ENCODE results near the gene WDR44.

WDR44 gene

DNA sequence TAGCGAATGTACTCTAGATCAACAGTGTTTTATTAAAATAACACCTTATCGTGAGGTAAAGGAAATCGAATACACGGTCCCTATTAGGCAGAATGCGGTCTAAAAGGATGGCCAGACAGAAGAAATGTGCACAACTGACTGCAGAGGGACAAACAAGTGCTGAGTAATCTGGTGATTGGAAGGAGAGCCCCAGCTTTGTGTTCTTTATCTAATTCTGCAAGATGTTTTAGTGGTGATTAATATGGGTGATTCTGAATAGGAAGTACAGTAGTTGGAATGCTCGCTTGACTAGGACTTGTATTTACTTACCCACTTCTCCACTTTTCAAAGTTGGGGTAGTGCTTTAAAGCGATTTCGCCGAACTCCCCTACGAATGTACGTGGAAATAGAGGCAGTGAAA is 1.2 kb downstream of the WDR44 start:
- no peak for TF ChIP-seq CREB1 (IDR thresholded peaks at IDR 0.05; ENCODE audit: low read depth)

DNA sequence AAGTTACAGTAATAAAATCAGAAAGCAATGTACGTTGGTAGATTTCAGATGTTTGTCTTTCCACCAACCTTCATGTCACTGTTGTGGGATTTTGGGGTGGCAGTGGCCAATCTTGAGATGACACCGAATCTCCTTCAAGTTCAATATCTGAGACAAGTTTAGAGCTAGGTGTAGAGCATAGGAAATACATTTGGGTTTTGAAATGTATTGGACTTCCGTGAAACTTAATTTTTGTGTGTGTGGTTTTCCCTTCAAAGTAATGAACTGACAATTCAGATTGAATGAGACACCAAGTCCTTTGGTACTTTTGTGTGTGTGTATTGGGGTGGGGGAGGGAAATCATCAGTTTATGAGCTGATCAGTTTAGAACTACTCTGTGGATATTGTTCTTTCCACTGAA is 1.8 kb downstream of the WDR44 start:
- TF ChIP-seq EGR1 (IDR thresholded peaks at IDR 0.05) = no peak
- TF ChIP-seq YY1 (IDR thresholded peaks at IDR 0.05; ENCODE audit: low read depth) = no peak
- TF ChIP-seq, protein P1, sequence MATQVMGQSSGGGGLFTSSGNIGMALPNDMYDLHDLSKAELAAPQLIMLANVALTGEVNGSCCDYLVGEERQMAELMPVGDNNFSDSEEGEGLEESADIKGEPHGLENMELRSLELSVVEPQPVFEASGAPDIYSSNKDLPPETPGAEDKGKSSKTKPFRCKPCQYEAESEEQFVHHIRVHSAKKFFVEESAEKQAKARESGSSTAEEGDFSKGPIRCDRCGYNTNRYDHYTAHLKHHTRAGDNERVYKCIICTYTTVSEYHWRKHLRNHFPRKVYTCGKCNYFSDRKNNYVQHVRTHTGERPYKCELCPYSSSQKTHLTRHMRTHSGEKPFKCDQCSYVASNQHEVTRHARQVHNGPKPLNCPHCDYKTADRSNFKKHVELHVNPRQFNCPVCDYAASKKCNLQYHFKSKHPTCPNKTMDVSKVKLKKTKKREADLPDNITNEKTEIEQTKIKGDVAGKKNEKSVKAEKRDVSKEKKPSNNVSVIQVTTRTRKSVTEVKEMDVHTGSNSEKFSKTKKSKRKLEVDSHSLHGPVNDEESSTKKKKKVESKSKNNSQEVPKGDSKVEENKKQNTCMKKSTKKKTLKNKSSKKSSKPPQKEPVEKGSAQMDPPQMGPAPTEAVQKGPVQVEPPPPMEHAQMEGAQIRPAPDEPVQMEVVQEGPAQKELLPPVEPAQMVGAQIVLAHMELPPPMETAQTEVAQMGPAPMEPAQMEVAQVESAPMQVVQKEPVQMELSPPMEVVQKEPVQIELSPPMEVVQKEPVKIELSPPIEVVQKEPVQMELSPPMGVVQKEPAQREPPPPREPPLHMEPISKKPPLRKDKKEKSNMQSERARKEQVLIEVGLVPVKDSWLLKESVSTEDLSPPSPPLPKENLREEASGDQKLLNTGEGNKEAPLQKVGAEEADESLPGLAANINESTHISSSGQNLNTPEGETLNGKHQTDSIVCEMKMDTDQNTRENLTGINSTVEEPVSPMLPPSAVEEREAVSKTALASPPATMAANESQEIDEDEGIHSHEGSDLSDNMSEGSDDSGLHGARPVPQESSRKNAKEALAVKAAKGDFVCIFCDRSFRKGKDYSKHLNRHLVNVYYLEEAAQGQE (IDR thresholded peaks at IDR 0.05; ENCODE audit: low read depth) = no peak
- no peak for TF ChIP-seq EP300 (IDR thresholded peaks at IDR 0.05; ENCODE audit: borderline replicate concordance)
- no peak for TF ChIP-seq NFIC (IDR thresholded peaks at IDR 0.05)
- no peak for TF ChIP-seq CREB1 (IDR thresholded peaks at IDR 0.05; ENCODE audit: low read depth)

DNA sequence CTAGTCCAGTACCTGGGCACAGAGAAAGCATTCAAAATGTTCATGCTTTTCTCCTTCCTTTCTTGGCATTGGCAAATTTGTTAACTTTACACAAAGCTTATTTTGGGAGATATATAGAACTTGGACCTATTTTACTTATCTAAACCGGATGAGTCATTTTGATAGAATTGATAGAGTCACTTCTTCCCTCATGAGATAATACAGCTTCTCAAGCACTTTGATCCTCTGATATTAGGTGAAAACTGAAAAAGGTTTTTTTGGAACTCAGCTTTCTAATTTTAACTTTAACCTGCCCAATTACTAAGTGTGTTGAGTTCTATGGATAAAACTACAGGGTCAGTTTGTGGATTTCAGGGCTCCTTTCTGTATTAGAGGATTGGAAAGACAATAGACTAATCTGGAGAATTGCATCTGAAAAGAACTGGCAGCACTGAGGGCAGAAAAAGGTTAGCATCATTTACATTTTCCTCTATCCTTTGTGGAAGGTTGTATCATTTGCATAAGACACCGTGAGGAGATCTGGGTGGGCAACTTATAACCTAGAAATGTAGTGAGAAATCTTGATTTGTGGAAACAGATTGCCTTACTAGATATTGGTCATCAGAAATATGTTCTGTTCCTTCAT is 2.4 kb downstream of the WDR44 start:
- TF ChIP-seq FOXM1 (IDR thresholded peaks at IDR 0.05; ENCODE audit: borderline replicate concordance, low read depth) = no peak
- TF ChIP-seq EP300 (IDR thresholded peaks at IDR 0.05; ENCODE audit: borderline replicate concordance) = no peak
- TF ChIP-seq ZBTB7A (IDR thresholded peaks at IDR 0.05; ENCODE audit: low read depth) = no peak
- TF ChIP-seq TAF1 (IDR thresholded peaks at IDR 0.05; ENCODE audit: low read depth) = no peak
- no peak for TF ChIP-seq TEAD4 (IDR thresholded peaks at IDR 0.05)
- TF ChIP-seq CEBPB (IDR thresholded peaks at IDR 0.05) = no peak
- no peak for TF ChIP-seq RAD21 (IDR thresholded peaks at IDR 0.05; ENCODE audit: low read depth)
- no peak for TF ChIP-seq TCF12 (IDR thresholded peaks at IDR 0.05; ENCODE audit: low read depth)
- no peak for TF ChIP-seq NFIC (IDR thresholded peaks at IDR 0.05)
- no peak for TF ChIP-seq EGR1 (IDR thresholded peaks at IDR 0.05)

GRCh38 chrX:118349188-118349587 is 3.3 kb downstream of the WDR44 start:
- no peak for TF ChIP-seq NFIC (IDR thresholded peaks at IDR 0.05)
- TF ChIP-seq RAD21 (IDR thresholded peaks at IDR 0.05; ENCODE audit: low read depth) = no peak
- no peak for TF ChIP-seq EP300 (IDR thresholded peaks at IDR 0.05; ENCODE audit: borderline replicate concordance)
- TF ChIP-seq, protein P2, sequence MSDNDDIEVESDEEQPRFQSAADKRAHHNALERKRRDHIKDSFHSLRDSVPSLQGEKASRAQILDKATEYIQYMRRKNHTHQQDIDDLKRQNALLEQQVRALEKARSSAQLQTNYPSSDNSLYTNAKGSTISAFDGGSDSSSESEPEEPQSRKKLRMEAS (IDR thresholded peaks at IDR 0.05) = no peak
- TF ChIP-seq EGR1 (IDR thresholded peaks at IDR 0.05) = no peak

GRCh38 chrX:118350221-118350620 is 4.3 kb downstream of the WDR44 start:
- TF ChIP-seq NFIC (IDR thresholded peaks at IDR 0.05) (no peak), TEAD4 (IDR thresholded peaks at IDR 0.05) (no peak), EP300 (IDR thresholded peaks at IDR 0.05; ENCODE audit: borderline replicate concordance) (no peak), ZBTB7A (IDR thresholded peaks at IDR 0.05; ENCODE audit: low read depth) (no peak), EGR1 (IDR thresholded peaks at IDR 0.05) (no peak), YY1 (IDR thresholded peaks at IDR 0.05; ENCODE audit: low read depth) (no peak), CREB1 (IDR thresholded peaks at IDR 0.05; ENCODE audit: low read depth) (no peak), FOXM1 (IDR thresholded peaks at IDR 0.05; ENCODE audit: borderline replicate concordance, low read depth) (no peak), TAF1 (IDR thresholded peaks at IDR 0.05; ENCODE audit: low read depth) (no peak), RAD21 (IDR thresholded peaks at IDR 0.05; ENCODE audit: low read depth) (no peak)
- TF ChIP-seq, protein P2 (IDR thresholded peaks at IDR 0.05) = no peak
- TF ChIP-seq, protein P3, sequence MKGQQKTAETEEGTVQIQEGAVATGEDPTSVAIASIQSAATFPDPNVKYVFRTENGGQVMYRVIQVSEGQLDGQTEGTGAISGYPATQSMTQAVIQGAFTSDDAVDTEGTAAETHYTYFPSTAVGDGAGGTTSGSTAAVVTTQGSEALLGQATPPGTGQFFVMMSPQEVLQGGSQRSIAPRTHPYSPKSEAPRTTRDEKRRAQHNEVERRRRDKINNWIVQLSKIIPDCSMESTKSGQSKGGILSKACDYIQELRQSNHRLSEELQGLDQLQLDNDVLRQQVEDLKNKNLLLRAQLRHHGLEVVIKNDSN (IDR thresholded peaks at IDR 0.05) = no peak
- TF ChIP-seq, protein P1 (IDR thresholded peaks at IDR 0.05; ENCODE audit: low read depth) = no peak

DNA sequence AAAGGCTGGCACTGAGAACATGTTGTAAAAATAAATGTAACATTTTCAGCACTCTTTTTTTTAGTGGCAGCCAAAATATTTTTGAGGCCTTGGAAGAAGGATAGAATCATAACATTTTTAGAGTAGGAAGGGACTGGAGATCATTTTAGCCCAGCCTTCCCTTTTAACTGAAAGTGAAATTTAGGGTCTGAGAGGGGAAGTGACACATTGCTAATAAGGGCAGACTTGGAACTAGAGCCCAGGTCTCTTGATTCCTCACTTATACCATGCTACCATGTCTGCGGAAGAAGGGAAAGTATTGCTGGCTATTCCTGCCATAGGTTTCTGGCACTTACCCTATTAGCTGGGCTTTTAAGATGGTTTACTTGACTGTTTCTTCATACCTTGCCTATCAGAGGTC is 4.8 kb downstream of the WDR44 start:
- TF ChIP-seq CEBPB (IDR thresholded peaks at IDR 0.05) (no peak), TCF12 (IDR thresholded peaks at IDR 0.05; ENCODE audit: low read depth) (no peak), YY1 (IDR thresholded peaks at IDR 0.05; ENCODE audit: low read depth) (no peak), FOXM1 (IDR thresholded peaks at IDR 0.05; ENCODE audit: borderline replicate concordance, low read depth) (no peak), EP300 (IDR thresholded peaks at IDR 0.05; ENCODE audit: borderline replicate concordance) (no peak)
- TF ChIP-seq, protein P2 (IDR thresholded peaks at IDR 0.05) = no peak

GRCh38 chrX:118352566-118352965 is 6.7 kb downstream of the WDR44 start:
- TF ChIP-seq CEBPB (IDR thresholded peaks at IDR 0.05) = no peak
- TF ChIP-seq ZBTB7A (IDR thresholded peaks at IDR 0.05; ENCODE audit: low read depth) = no peak
- TF ChIP-seq, protein P3 (IDR thresholded peaks at IDR 0.05) = no peak
- TF ChIP-seq CREB1 (IDR thresholded peaks at IDR 0.05; ENCODE audit: low read depth) = no peak
- no peak for TF ChIP-seq NFIC (IDR thresholded peaks at IDR 0.05)
- no peak for TF ChIP-seq EGR1 (IDR thresholded peaks at IDR 0.05)
- no peak for TF ChIP-seq TCF12 (IDR thresholded peaks at IDR 0.05; ENCODE audit: low read depth)
- TF ChIP-seq YY1 (IDR thresholded peaks at IDR 0.05; ENCODE audit: low read depth) = no peak
- TF ChIP-seq FOXM1 (IDR thresholded peaks at IDR 0.05; ENCODE audit: borderline replicate concordance, low read depth) = no peak
- TF ChIP-seq RAD21 (IDR thresholded peaks at IDR 0.05; ENCODE audit: low read depth) = no peak
- TF ChIP-seq, protein P2 (IDR thresholded peaks at IDR 0.05) = no peak
- no peak for TF ChIP-seq TEAD4 (IDR thresholded peaks at IDR 0.05)
- TF ChIP-seq EP300 (IDR thresholded peaks at IDR 0.05; ENCODE audit: borderline replicate concordance) = no peak
- TF ChIP-seq TAF1 (IDR thresholded peaks at IDR 0.05; ENCODE audit: low read depth) = no peak
- TF ChIP-seq, protein P1 (IDR thresholded peaks at IDR 0.05; ENCODE audit: low read depth) = no peak

Data from Ishikawa (cell line).